Measurements from ENCODE around the gene OTOS. TPM values are rescaled to one million over a fixed set of nuclear protein-coding genes. Genes with fewer than 3 reads are reported as not detected.

OTOS gene
- total and polyA plus RNA-seq, 2 experiments from 2014 or later: not detected

- no peak for DNase-seq (ENCODE audit: low read depth in 1 of 2, low spot score in 1 of 2)
- Histone ChIP-seq H3K4me3 (no peak overlapping the region), H3K36me3 (no peaks in the 10 kb centered on the region), H3K4me1 (ENCODE audit: low read depth) (no peaks in the 10 kb centered on the region), H3K27me3 (no peaks in the 10 kb centered on the region), H3K9me3 (ENCODE audit: low read depth) (no peaks in the 10 kb centered on the region), H3K27ac (no peak overlapping the region)
- TF ChIP-seq CTCF (IDR thresholded peaks at IDR 0.05; ENCODE audit: low read depth, low read length): no peak
These were observed 43.6 kb upstream of the OTOS start for GRCh38 chr2:240183875-240184590.

GRCh38 chr2:240183006-240183874 is 42.8 kb upstream of the OTOS start:
- Histone ChIP-seq H3K27me3 (no peaks in the 10 kb centered on the region), H3K4me3 (no peak overlapping the region), H3K9me3 (ENCODE audit: low read depth) (no peaks in the 10 kb centered on the region), H3K27ac (no peak overlapping the region), H3K4me1 (ENCODE audit: low read depth) (no peaks in the 10 kb centered on the region), H3K36me3 (no peaks in the 10 kb centered on the region)
- no peak for DNase-seq (ENCODE audit: low read depth in 1 of 2, low spot score in 1 of 2)
- TF ChIP-seq CTCF (IDR thresholded peaks at IDR 0.05; ENCODE audit: low read depth, low read length): no peak

- H3K4me1 ChIP-seq (ENCODE audit: low read depth): no peaks in the 10 kb centered on the region
- no peaks in the 10 kb centered on the region for H3K27me3 ChIP-seq
- H3K4me3 ChIP-seq: no peak overlapping the region
- no peak for TF ChIP-seq CTCF (IDR thresholded peaks at IDR 0.05; ENCODE audit: low read depth, low read length)
- H3K27ac ChIP-seq: no peak overlapping the region
- no peak for DNase-seq (ENCODE audit: low read depth in 1 of 2, low spot score in 1 of 2)
- H3K36me3 ChIP-seq: no peaks in the 10 kb centered on the region
- no peaks in the 10 kb centered on the region for H3K9me3 ChIP-seq (ENCODE audit: low read depth)
These were observed 42.0 kb upstream of the OTOS start for GRCh38 chr2:240182476-240182875.

- Histone ChIP-seq H3K4me1 (ENCODE audit: low read depth) (no peaks in the 10 kb centered on the region), H3K4me3 (no peak overlapping the region), H3K27ac (no peak overlapping the region), H3K9me3 (ENCODE audit: low read depth) (no peaks in the 10 kb centered on the region), H3K27me3 (no peaks in the 10 kb centered on the region), H3K36me3 (no peaks in the 10 kb centered on the region)
- DNase-seq (ENCODE audit: low read depth in 1 of 2, low spot score in 1 of 2): no peak
- no peak for TF ChIP-seq CTCF (IDR thresholded peaks at IDR 0.05; ENCODE audit: low read depth, low read length)
These were observed 41.5 kb upstream of the OTOS start for GRCh38 chr2:240182001-240182400.

GRCh38 chr2:240179941-240180666 is 39.6 kb upstream of the OTOS start:
- no peaks in the 10 kb centered on the region for H3K9me3 ChIP-seq (ENCODE audit: low read depth)
- no peak overlapping the region for H3K27ac ChIP-seq
- H3K4me1 ChIP-seq (ENCODE audit: low read depth): no peaks in the 10 kb centered on the region
- H3K27me3 ChIP-seq: no peaks in the 10 kb centered on the region
- no peaks in the 10 kb centered on the region for H3K36me3 ChIP-seq
- no peak overlapping the region for H3K4me3 ChIP-seq
- TF ChIP-seq CTCF (IDR thresholded peaks at IDR 0.05; ENCODE audit: low read depth, low read length): no peak
- no peak for DNase-seq (ENCODE audit: low read depth in 1 of 2, low spot score in 1 of 2)
